WTC11 (cell line): Measurements from ENCODE around the gene TRMT6.
A peak's percentile ranks its signal among the peaks of the same experiment; 100 is the strongest.

Source experiments
- ESRRA ChIP-seq: sonication (generic); formaldehyde crosslinking; IDR thresholded peaks from 2 replicates; pipeline ENCODE4 v1.8.1; 2022; ENCODE audit warnings: mild to moderate bottlenecking, missing genetic modification reagents, borderline replicate concordance
- ZNF263 ChIP-seq: sonication (generic); formaldehyde crosslinking; IDR thresholded peaks from 2 replicates; pipeline ENCODE4 v1.8.1; 2022; ENCODE audit warnings: low read depth, mild to moderate bottlenecking, moderate library complexity, missing genetic modification reagents
- TF ChIP-seq, protein P1 (sequence below): sonication (generic); formaldehyde crosslinking; IDR thresholded peaks from 2 replicates; pipeline ENCODE4 v1.8.1; 2022; ENCODE audit warnings: missing genetic modification reagents, borderline replicate concordance
- TF ChIP-seq, protein P2 (sequence below): fragments of 200-600 bp; IDR thresholded peaks from 2 replicates; pipeline ENCODE4 v1.8.0; 2022; ENCODE audit warnings: antibody characterized with exemption

DNA sequence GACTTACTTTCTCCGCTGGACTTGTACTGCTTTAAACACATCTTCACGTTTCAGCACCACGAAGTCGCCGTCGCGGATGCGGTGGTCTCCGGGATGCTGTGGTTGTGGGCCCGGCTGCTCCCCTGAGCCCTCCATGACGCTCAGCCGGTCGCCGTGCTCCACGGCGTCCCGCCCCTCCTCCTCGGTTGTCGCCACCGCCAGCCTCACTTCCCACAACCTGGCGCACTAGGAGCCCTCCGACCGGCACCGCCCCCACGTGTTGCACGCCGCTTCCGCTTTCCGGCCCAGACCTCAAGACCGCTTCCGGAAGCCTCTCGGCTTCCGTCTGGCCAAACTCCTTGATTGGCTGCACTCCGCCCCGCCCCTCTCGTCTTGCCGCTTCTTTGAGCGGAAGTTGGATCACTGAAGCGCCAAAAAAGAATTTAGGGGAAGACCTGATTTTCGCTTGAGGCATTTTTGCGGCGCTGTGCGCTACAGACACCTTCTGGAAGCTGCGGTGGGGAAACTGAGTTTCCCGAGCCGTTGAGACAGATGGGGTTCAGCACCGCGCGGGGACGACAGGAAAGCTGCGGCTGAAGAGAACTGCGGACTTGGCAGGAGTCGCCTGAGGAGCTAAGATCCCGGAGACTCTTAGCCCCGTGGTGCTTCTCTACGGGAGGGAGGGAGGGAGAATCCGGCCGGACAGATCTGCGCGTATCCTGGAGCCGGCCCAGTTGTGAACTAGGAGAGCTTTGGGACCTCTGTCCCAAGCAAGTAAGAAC is at the start of gene TRMT6, which contains the start of gene MCM8:
- TF ChIP-seq, protein P1, sequence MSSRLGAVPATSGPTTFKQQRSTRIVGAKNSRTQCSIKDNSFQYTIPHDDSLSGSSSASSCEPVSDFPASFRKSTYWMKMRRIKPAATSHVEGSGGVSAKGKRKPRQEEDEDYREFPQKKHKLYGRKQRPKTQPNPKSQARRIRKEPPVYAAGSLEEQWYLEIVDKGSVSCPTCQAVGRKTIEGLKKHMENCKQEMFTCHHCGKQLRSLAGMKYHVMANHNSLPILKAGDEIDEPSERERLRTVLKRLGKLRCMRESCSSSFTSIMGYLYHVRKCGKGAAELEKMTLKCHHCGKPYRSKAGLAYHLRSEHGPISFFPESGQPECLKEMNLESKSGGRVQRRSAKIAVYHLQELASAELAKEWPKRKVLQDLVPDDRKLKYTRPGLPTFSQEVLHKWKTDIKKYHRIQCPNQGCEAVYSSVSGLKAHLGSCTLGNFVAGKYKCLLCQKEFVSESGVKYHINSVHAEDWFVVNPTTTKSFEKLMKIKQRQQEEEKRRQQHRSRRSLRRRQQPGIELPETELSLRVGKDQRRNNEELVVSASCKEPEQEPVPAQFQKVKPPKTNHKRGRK (CRISPR knock-in tag), result no peak
- TF ChIP-seq, protein P2, sequence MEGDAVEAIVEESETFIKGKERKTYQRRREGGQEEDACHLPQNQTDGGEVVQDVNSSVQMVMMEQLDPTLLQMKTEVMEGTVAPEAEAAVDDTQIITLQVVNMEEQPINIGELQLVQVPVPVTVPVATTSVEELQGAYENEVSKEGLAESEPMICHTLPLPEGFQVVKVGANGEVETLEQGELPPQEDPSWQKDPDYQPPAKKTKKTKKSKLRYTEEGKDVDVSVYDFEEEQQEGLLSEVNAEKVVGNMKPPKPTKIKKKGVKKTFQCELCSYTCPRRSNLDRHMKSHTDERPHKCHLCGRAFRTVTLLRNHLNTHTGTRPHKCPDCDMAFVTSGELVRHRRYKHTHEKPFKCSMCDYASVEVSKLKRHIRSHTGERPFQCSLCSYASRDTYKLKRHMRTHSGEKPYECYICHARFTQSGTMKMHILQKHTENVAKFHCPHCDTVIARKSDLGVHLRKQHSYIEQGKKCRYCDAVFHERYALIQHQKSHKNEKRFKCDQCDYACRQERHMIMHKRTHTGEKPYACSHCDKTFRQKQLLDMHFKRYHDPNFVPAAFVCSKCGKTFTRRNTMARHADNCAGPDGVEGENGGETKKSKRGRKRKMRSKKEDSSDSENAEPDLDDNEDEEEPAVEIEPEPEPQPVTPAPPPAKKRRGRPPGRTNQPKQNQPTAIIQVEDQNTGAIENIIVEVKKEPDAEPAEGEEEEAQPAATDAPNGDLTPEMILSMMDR, result no peak
- 0 out of 2 replicates have a peak, but pooled peaks have one; percentile 63 for TF ChIP-seq ESRRA (CRISPR knock-in tag)
- peak; percentile 87; the same call in 1 of the 2 replicates for TF ChIP-seq ZNF263 (CRISPR knock-in tag)
